GM12891 (cell line): Measurements from ENCODE around the gene RFX2.

Experiments used
- POLR2A ChIP-seq: IDR thresholded peaks from 2 replicates; pipeline ENCODE4 v1.6.1; 2011; ENCODE audit warnings: low read depth, low read length, control low read depth
- POLR2AphosphoS5 ChIP-seq: IDR thresholded peaks from 2 replicates; pipeline ENCODE4 v1.6.1; 2011; ENCODE audit warnings: low read depth, low read length, control low read depth
- TAF1 ChIP-seq: IDR thresholded peaks from 2 replicates; pipeline ENCODE4 v1.6.1; 2011; ENCODE audit warnings: low read depth, low read length, control low read depth

- no peak for TF ChIP-seq POLR2A
- no peak for TF ChIP-seq POLR2AphosphoS5
- no peak for TF ChIP-seq TAF1
Measured at GRCh38 chr19:6078068-6078467, 32.2 kb downstream of the RFX2 start.
